ENCODE measurements around the gene CYSRT1. TPM values are rescaled to one million over a fixed set of nuclear protein-coding genes. Genes with fewer than 3 reads are reported as not detected.
"Not testable (repeated sequence)": the region's sequence is repeated elsewhere in the genome, so short reads cannot be mapped to it uniquely, and the experiment has no call there.

CYSRT1 gene
- polyA plus RNA-seq, 3 donors: 0.17 TPM; not detected in 2

GRCh38 chr9:137241490-137242268, 16.7 kb downstream of the CYSRT1 start:
- Histone ChIP-seq H3K27me3 (ENCODE audit: control insufficient read depth in 2 of 2, insufficient read depth in 2 of 2, low read length in 2 of 2) (no peaks in the 10 kb centered on the region), H4K20me1 (ENCODE audit: insufficient read depth, low read length) (peaks cover 33% of the 10 kb centered on the region), H3K36me3 (replicated peaks in 1 of 2; ENCODE audit: control insufficient read depth in 1 of 2, insufficient read depth in 2 of 2, low read length in 2 of 2) (peaks cover 18 to 19% of the 10 kb centered on the region in 2 donors), H3K27ac (ENCODE audit: low read depth in 1 of 2, low read length in 2 of 2) (peak overlapping the region; percentile 66 to 94), H3K9me3 (replicated peaks in 1 of 2; ENCODE audit: control insufficient read depth in 1 of 2, insufficient read depth in 1 of 2, low read length in 2 of 2) (no peaks in the 10 kb centered on the region), H3K4me2 (replicated peaks; ENCODE audit: extremely low read depth, low read length, poor library complexity, severe bottlenecking) (peak overlapping the region; percentile 97), H3K9ac (ENCODE audit: insufficient read depth, low read length, poor library complexity, severe bottlenecking) (peak overlapping the region; percentile 91), H2AFZ (ENCODE audit: insufficient read depth, low read depth, low read length, poor library complexity, severe bottlenecking) (no peak overlapping the region), H3K4me3 (replicated peaks in 1 of 3; ENCODE audit: low read depth in 2 of 3, low read length in 3 of 3) (peak overlapping the region; percentile 82 to 94 (median 90)), H3K79me2 (ENCODE audit: insufficient read depth, low read length) (peaks cover 34% of the 10 kb centered on the region), H3K4me1 (ENCODE audit: control insufficient read depth in 1 of 2, insufficient read depth in 2 of 2, low read length in 2 of 2) (peaks cover 42 to 56% of the 10 kb centered on the region in 2 donors)
- DNase-seq: peak; percentile 60 to 74 (median 63)
- Mint-ChIP-seq H3K4me3 (peak overlapping the region; percentile 80 to 84), H3K9me3 (peaks cover 0 to 3% (median 0%) of the 10 kb centered on the region in 7 donors), H3K27me3 (ENCODE audit: low read depth in 3 of 3) (peaks cover 2 to 3% (median 2%) of the 10 kb centered on the region in 3 donors), H3K27ac (peak overlapping the region; percentile 70 to 93 (median 80)), H3K36me3 (peaks cover 15 to 18% of the 10 kb centered on the region in 2 donors), H3K4me1 (peaks cover 44% of the 10 kb centered on the region)
- 2% methylated on average over 74 of the region's 83 CpGs for WGBS (ENCODE audit: insufficient coverage)
- intact Hi-C loops (cut with micrococcal nuclease): loop anchor here (1.0 to 5.0 kb wide), 4 partner anchors 13 to 39 kb away; partner anchors contain the start of genes NELFB (in 2 of the 2) and TPRN (in 1 of the 2)
- no peak for TF ChIP-seq CTCF (IDR thresholded peaks at IDR 0.05)

DNA sequence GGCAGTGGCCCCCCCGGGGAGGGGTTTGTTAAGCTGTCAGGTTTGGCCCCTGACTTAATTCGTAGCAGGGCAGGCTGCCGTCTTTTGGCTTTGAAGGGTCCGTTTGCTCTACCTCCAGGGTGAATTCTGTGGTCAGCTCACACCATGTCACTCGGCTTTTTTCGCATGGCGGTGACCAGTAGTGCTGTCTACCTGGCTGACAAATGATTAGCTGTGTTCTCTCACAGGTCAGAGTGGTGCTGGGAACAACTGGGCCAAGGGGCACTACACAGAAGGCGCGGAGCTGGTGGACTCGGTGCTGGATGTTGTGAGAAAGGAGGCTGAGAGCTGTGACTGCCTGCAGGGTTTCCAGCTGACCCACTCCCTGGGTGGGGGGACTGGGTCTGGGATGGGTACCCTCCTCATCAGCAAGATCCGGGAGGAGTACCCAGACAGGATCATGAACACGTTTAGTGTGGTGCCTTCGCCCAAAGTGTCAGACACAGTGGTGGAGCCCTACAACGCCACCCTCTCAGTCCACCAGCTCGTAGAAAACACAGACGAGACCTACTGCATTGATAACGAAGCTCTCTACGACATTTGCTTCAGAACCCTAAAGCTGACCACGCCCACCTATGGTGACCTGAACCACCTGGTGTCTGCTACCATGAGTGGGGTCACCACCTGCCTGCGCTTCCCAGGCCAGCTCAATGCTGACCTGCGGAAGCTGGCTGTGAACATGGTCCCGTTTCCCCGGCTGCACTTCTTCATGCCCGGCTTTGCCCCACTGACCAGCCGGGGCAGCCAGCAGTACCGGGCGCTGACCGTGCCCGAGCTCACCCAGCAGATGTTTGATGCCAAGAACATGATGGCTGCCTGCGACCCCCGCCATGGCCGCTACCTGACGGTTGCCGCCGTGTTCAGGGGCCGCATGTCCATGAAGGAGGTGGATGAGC, 17.6 kb downstream of the CYSRT1 start:
- H3K27me3 ChIP-seq (ENCODE audit: control insufficient read depth in 2 of 2, insufficient read depth in 2 of 2, low read length in 2 of 2): no peaks in the 10 kb centered on the region
- H3K4me3 ChIP-seq (replicated peaks in 1 of 3; ENCODE audit: low read depth in 2 of 3, low read length in 3 of 3): peak overlapping the region; percentile 82 to 94 (median 90)
- WGBS (ENCODE audit: insufficient coverage): 92% methylated on average over 34 of the region's 36 CpGs
- intact Hi-C loops (cut with micrococcal nuclease): loop anchor here in 1 of 2 donors (5.0 kb wide), 1 partner anchor 40 kb away; the partner anchor contains the start of gene TPRN
- H3K36me3 ChIP-seq (replicated peaks in 1 of 2; ENCODE audit: control insufficient read depth in 1 of 2, insufficient read depth in 2 of 2, low read length in 2 of 2): peaks cover 18 to 19% of the 10 kb centered on the region in 2 donors
- peak overlapping the region; percentile 91 for H3K9ac ChIP-seq (ENCODE audit: insufficient read depth, low read length, poor library complexity, severe bottlenecking)
- Mint-ChIP-seq H3K27ac (peak overlapping the region; percentile 66 to 93 (median 82)), H3K4me3 (peak overlapping the region; percentile 80 to 84), H3K4me1 (peaks cover 38% of the 10 kb centered on the region), H3K9me3 (peaks cover 0 to 3% (median 0%) of the 10 kb centered on the region in 7 donors), H3K36me3 (peaks cover 15 to 18% of the 10 kb centered on the region in 2 donors), H3K27me3 (ENCODE audit: low read depth in 3 of 3) (peaks cover 2 to 4% (median 3%) of the 10 kb centered on the region in 3 donors)
- peak overlapping the region; percentile 97 for H3K4me2 ChIP-seq (replicated peaks; ENCODE audit: extremely low read depth, low read length, poor library complexity, severe bottlenecking)
- peaks cover 33% of the 10 kb centered on the region for H4K20me1 ChIP-seq (ENCODE audit: insufficient read depth, low read length)
- peak overlapping the region; percentile 65 to 94 for H3K27ac ChIP-seq (ENCODE audit: low read depth in 1 of 2, low read length in 2 of 2)
- no peak overlapping the region for H2AFZ ChIP-seq (ENCODE audit: insufficient read depth, low read depth, low read length, poor library complexity, severe bottlenecking)
- peaks cover 35 to 47% of the 10 kb centered on the region in 2 donors for H3K4me1 ChIP-seq (ENCODE audit: control insufficient read depth in 1 of 2, insufficient read depth in 2 of 2, low read length in 2 of 2)
- no peak for DNase-seq
- H3K9me3 ChIP-seq (replicated peaks in 1 of 2; ENCODE audit: control insufficient read depth in 1 of 2, insufficient read depth in 1 of 2, low read length in 2 of 2): no peaks in the 10 kb centered on the region
- TF ChIP-seq CTCF (IDR thresholded peaks at IDR 0.05): no peak
- peaks cover 34% of the 10 kb centered on the region for H3K79me2 ChIP-seq (ENCODE audit: insufficient read depth, low read length)

DNA sequence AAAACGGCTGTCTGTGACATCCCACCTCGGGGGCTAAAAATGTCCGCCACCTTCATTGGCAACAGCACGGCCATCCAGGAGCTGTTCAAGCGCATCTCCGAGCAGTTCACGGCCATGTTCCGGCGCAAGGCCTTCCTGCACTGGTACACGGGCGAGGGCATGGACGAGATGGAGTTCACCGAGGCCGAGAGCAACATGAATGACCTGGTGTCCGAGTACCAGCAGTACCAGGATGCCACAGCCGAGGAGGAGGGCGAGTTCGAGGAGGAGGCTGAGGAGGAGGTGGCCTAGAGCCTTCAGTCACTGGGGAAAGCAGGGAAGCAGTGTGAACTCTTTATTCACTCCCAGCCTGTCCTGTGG, 18.3 kb downstream of the CYSRT1 start:
- Histone ChIP-seq H3K36me3 (replicated peaks in 1 of 2; ENCODE audit: control insufficient read depth in 1 of 2, insufficient read depth in 2 of 2, low read length in 2 of 2) (peaks cover 18 to 19% of the 10 kb centered on the region in 2 donors), H4K20me1 (ENCODE audit: insufficient read depth, low read length) (peaks cover 33% of the 10 kb centered on the region), H3K4me1 (ENCODE audit: control insufficient read depth in 1 of 2, insufficient read depth in 2 of 2, low read length in 2 of 2) (peaks cover 33 to 46% of the 10 kb centered on the region in 2 donors), H3K79me2 (ENCODE audit: insufficient read depth, low read length) (peaks cover 31% of the 10 kb centered on the region)
- not testable (repeated sequence) for H3K27ac ChIP-seq (ENCODE audit: low read depth in 1 of 2, low read length in 2 of 2); H2AFZ ChIP-seq (ENCODE audit: insufficient read depth, low read depth, low read length, poor library complexity, severe bottlenecking); H3K27me3 ChIP-seq (ENCODE audit: control insufficient read depth in 2 of 2, insufficient read depth in 2 of 2, low read length in 2 of 2); H3K27me3 Mint-ChIP-seq (ENCODE audit: low read depth in 3 of 3); H3K9me3 Mint-ChIP-seq; H3K4me3 Mint-ChIP-seq; H3K9ac ChIP-seq (ENCODE audit: insufficient read depth, low read length, poor library complexity, severe bottlenecking); H3K4me2 ChIP-seq (replicated peaks; ENCODE audit: extremely low read depth, low read length, poor library complexity, severe bottlenecking); H3K4me3 ChIP-seq (replicated peaks in 1 of 3; ENCODE audit: low read depth in 2 of 3, low read length in 3 of 3); DNase-seq; H3K9me3 ChIP-seq (replicated peaks in 1 of 2; ENCODE audit: control insufficient read depth in 1 of 2, insufficient read depth in 1 of 2, low read length in 2 of 2)
- intact Hi-C loops (cut with micrococcal nuclease): loop anchor here in 1 of 2 donors (5.0 kb wide), 1 partner anchor 41 kb away; the partner anchor contains the start of gene TPRN
- Mint-ChIP-seq H3K27ac (peak overlapping the region in 3 of 7 donors; percentile 9 to 82 (median 76)), H3K4me1 (peaks cover 38% of the 10 kb centered on the region), H3K36me3 (peaks cover 15 to 18% of the 10 kb centered on the region in 2 donors)
- WGBS (ENCODE audit: insufficient coverage): 100% methylated on average over 4 of the region's 18 CpGs
